WERI-Rb-1 (cell line): ENCODE data around the gene NCF2.
A peak's percentile ranks its signal among the peaks of the same experiment; 100 is the strongest.

Source experiments
- DNase-seq: peaks from one replicate; pipeline ENCODE4 v3.0.0-alpha.2; 2020
- H3K27ac ChIP-seq: fragments of 250-450 bp; sonication (Bioruptor Pico); 2 replicates; pipeline ENCODE4 v1.5.1; 2020; ENCODE audit warnings: mild to moderate bottlenecking, moderate library complexity
- H3K27me3 ChIP-seq: fragments of 250-450 bp; sonication (Bioruptor Pico); 2 replicates; pipeline ENCODE4 v1.5.1; 2021; ENCODE audit warnings: mild to moderate bottlenecking, low read depth, moderate library complexity; ENCODE audit not compliant: insufficient read depth, severe bottlenecking
- H3K36me3 ChIP-seq: fragments of 250-450 bp; sonication (Bioruptor Pico); 2 replicates; pipeline ENCODE4 v1.5.1; 2020; ENCODE audit warnings: mild to moderate bottlenecking, moderate library complexity
- H3K4me3 ChIP-seq: 2 replicates; pipeline ENCODE4 v1.5.1; 2011; ENCODE audit warnings: low read depth, mild to moderate bottlenecking, control low read depth, low read length
- H3K9me3 ChIP-seq: fragments of 250-450 bp; sonication (Bioruptor Pico); 2 replicates; pipeline ENCODE4 v1.5.1; 2021; ENCODE audit warnings: mild to moderate bottlenecking, moderate library complexity; ENCODE audit not compliant: severe bottlenecking
- CTCF ChIP-seq: IDR thresholded peaks from 2 replicates; pipeline ENCODE4 v1.5.1; 2011; ENCODE audit warnings: low read depth, mild to moderate bottlenecking, control low read depth, inconsistent platforms, low read length

The NCF2 gene

GRCh38 chr1:183543619-183544204 is 46.5 kb downstream of the NCF2 start:
- H3K9me3 ChIP-seq, result no peaks in the 10 kb centered on the region
- peaks cover 75% of the 10 kb centered on the region for H3K36me3 ChIP-seq
- H3K4me3 ChIP-seq, result no peak overlapping the region
- H3K27me3 ChIP-seq, result no peaks in the 10 kb centered on the region
- TF ChIP-seq CTCF, result peak; percentile 59
- DNase-seq, result no peak
- H3K27ac ChIP-seq, result peak overlapping the region; percentile 24; the same call in 1 of the 2 replicates

GRCh38 chr1:183537405-183537804 is 52.9 kb downstream of the NCF2 start:
- no peak for TF ChIP-seq CTCF
- Histone ChIP-seq H3K9me3 (no peaks in the 10 kb centered on the region), H3K27me3 (no peaks in the 10 kb centered on the region), H3K4me3 (no peak overlapping the region), H3K27ac (no peak overlapping the region), H3K36me3 (peaks cover 71% of the 10 kb centered on the region)
- no peak for DNase-seq

GRCh38 chr1:183533617-183534174 is 56.6 kb downstream of the NCF2 start:
- no peak overlapping the region for H3K27ac ChIP-seq
- H3K4me3 ChIP-seq, result no peak overlapping the region
- H3K27me3 ChIP-seq, result no peaks in the 10 kb centered on the region
- peaks cover 56% of the 10 kb centered on the region for H3K36me3 ChIP-seq
- no peaks in the 10 kb centered on the region for H3K9me3 ChIP-seq
- TF ChIP-seq CTCF, result no peak
- DNase-seq, result no peak

DNA sequence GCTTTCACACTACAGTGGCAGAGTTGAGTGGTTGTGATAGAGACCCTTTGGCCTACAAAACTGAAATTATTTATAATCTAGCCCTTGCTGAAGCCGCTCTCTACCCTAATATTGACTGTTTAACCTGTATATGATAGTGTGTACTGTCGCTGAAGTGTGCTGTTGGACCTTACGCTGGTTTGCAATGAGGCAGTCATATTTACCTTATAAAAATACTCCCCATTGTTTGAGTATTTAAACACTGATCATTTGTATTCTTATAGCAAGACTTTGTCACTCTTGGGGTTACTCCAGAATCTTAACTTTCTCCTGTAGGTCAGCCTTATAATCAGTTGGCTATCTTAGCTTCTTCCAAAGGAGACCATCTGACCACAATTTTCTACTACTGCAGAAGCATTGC is 61.7 kb downstream of the NCF2 start:
- TF ChIP-seq CTCF, result no peak
- Histone ChIP-seq H3K4me3 (no peak overlapping the region), H3K9me3 (no peaks in the 10 kb centered on the region), H3K27me3 (no peaks in the 10 kb centered on the region), H3K36me3 (peaks cover 36% of the 10 kb centered on the region), H3K27ac (no peak overlapping the region)
- no peak for DNase-seq

GRCh38 chr1:183522104-183522503 is 68.2 kb downstream of the NCF2 start:
- Histone ChIP-seq H3K27me3 (no peaks in the 10 kb centered on the region), H3K27ac (no peak overlapping the region), H3K36me3 (peaks cover 29% of the 10 kb centered on the region), H3K9me3 (no peaks in the 10 kb centered on the region), H3K4me3 (no peak overlapping the region)
- TF ChIP-seq CTCF, result no peak
- DNase-seq, result no peak

GRCh38 chr1:183520379-183520778 is 69.9 kb downstream of the NCF2 start:
- no peaks in the 10 kb centered on the region for H3K9me3 ChIP-seq
- no peak overlapping the region for H3K27ac ChIP-seq

More at GRCh38 chr1:183520379-183520778, 69.9 kb downstream of the NCF2 start:
- Histone ChIP-seq H3K36me3 (peaks cover 22% of the 10 kb centered on the region), H3K27me3 (no peaks in the 10 kb centered on the region), H3K4me3 (no peak overlapping the region)
- TF ChIP-seq CTCF, result no peak
- DNase-seq, result no peak
